Stimulated activated CD4-positive, alpha-beta T cell treated with anti-CD3 and anti-CD28 coated beads, Interleukin-15, amount 100 ng/mL, for 1 hour (primary cell): Measurements from ENCODE around the gene KIRREL1.

Source experiments
- DNase-seq, 2 donors: peaks; one replicate each; pipeline ENCODE4 v3.0.0-alpha.2; 2020; ENCODE audit warnings: low read depth in 1 of 2, low spot score in 1 of 2

Gene KIRREL1

GRCh38 chr1:157993147-157993917 is at the start of gene KIRREL1:
KIRREL1 (plus strand) TSS chr1:157993645; CDS start chr1:157993677, 32 bp downstream.
- DNase-seq, result no peak

DNA sequence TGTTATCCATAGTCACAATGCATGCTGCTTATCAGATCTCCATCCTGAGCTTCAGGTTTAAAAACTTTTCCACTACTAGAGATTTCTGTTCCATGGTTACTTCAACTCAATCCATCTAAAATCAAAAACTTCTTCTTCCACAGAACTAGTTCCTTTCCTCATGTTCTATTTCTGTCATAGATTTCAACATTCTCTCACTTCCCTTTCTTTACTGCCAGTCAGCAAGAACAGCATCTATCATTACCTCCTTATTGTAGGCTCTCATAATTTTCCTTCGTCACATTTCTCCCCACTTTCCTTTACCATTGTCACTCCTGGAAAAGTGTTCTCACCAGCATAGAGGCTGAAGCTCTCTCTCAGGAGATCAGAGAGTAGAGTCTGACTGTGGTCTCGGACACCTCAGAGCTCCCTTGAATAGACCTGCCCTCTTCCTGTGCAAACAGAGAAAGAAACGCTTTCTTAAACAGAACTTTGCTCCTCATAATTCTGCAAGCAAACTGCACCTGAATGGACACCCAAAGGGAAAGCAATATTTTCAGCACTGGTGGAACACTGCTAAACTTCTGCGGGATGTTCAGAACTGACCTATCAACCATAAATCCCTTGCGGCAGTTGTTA is 48.7 kb upstream of the KIRREL1 start:
- no peak for DNase-seq

GRCh38 chr1:157948312-157949073 is 45.0 kb upstream of the KIRREL1 start:
- no peak for DNase-seq

DNA sequence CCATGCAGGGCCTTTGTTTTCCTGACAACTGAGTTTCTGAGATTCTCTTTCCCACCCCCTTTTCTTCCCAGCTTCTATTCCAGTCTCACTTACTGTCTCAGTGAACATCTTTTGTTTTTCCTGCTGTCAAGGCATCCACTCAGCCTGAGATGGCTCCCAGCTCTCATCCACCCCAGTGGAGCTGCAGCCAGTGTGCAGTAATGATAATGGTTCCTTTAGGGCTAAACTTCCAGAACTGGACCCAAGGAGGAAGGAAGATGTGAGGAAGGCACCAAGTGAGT is 44.4 kb upstream of the KIRREL1 start:
- no peak for DNase-seq

DNA sequence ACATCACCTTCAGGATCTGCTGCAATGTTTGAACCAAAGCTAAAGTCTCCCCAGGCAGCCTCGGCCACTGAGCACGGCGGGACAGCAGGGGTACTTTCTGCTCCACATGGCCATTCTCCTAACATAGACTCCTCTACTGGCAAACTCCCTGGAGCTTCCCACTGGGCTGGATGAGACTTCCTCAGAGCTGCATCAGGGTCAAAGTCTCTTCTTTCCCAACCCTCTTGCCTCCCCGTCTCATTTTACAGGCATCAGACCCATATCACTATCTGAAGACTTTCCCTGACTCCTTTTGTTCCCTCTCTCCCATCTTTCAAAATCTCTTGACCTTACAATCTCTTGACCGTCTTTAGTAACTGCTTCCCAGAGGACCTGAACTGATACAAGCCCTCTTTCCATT is 42.2 kb upstream of the KIRREL1 start:
- no peak for DNase-seq

DNA sequence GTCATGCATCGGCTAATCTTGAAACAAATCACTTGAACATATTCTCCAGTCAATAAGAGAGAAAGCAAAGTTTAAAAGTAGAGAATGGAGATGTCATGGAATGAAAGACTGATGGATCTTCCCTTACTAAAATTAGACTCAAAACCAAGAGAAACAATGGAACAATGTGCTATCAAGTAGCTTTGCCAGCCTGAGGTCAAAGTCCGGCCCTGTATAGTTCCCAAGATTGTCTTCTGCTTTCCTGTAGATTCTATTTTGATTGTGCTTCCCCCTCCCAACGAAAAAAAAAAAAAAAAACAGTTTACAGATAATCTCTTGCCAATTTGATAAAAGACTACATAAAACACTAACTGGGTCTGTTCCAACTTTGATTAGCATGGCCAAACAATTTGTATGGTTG is 40.8 kb upstream of the KIRREL1 start:
- no peak for DNase-seq

DNA sequence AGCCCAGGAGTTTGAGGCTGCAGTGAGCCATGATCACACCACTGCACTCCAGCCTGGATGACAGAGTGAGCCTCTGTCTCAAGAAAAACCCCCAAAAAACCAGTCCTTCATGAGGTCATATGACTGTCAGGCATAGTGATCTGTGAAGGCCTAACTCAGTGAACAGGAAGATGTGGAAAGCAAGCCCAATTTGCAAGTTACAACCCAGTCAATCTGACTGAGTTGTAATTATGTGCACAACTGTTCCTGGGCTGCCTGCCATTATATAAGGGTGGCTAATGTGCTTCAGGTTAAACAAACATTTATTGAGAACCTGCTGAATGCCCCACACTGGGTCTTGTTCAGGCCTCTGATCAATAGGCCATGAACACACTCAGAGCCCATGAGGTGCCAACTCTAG is 38.2 kb upstream of the KIRREL1 start:
- no peak for DNase-seq

- DNase-seq, result no peak
Observed at GRCh38 chr1:157955857-157956256, 37.6 kb upstream of the KIRREL1 start.

DNA sequence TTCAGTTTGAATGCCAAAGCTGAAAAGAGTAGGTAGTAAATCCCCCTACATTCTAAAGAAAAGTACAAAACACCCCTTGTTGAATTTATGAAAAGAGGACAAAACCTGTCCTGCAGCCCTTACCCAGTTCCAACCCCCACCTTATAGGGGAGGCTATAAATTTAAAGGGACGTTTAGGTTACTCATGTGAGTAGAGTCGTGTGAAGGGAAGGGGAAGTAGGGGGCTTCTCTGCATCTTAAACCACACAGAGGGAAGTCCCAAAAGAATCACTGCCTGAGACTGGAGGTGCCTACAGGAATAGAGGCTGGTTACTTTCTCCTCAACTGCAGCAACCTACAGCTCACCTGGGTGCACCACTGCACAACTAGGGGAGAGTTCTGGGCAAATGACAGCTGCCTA is 36.7 kb upstream of the KIRREL1 start:
- DNase-seq, result no peak

DNA sequence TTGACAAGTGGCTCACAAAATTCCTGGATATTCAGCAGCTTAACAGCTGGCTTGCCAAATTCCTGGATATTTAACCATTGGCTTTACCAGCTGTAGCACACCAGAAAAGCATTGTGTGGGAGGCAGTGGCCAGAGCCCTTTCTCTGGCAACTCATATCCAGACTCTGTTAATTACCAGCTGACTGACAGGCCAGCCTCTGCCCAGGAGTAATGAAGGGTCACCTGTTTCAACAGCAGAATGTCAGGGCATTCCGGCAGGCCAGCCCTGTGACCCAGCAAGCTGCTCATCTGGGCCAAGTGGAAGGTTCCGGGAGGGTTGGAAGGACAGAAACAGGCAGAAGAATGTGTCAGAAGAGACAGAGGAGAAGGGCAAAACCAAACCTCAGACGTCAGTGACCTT is 35.2 kb upstream of the KIRREL1 start:
- DNase-seq, result no peak

GRCh38 chr1:157959750-157960149 is 33.7 kb upstream of the KIRREL1 start:
- DNase-seq, result no peak

DNA sequence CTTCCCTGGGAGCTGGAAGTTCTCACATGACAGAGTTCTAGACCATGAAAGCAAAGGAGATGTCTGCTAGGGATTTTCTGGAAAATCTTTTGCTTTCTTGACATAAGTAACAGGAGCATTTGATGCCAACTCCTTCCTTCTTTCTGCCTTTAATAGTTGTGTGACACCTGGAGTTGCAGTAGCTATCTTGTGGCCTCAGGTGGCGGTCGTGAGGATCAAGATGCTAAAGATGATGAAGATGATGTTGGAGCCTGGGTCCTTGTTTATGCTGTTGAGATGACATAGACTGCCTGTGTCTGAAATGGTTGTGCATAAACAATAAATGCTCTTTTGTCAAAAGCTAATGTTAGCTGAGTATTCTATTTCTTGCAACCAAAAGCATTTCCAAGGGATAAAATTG is 32.7 kb upstream of the KIRREL1 start:
- no peak for DNase-seq

DNA sequence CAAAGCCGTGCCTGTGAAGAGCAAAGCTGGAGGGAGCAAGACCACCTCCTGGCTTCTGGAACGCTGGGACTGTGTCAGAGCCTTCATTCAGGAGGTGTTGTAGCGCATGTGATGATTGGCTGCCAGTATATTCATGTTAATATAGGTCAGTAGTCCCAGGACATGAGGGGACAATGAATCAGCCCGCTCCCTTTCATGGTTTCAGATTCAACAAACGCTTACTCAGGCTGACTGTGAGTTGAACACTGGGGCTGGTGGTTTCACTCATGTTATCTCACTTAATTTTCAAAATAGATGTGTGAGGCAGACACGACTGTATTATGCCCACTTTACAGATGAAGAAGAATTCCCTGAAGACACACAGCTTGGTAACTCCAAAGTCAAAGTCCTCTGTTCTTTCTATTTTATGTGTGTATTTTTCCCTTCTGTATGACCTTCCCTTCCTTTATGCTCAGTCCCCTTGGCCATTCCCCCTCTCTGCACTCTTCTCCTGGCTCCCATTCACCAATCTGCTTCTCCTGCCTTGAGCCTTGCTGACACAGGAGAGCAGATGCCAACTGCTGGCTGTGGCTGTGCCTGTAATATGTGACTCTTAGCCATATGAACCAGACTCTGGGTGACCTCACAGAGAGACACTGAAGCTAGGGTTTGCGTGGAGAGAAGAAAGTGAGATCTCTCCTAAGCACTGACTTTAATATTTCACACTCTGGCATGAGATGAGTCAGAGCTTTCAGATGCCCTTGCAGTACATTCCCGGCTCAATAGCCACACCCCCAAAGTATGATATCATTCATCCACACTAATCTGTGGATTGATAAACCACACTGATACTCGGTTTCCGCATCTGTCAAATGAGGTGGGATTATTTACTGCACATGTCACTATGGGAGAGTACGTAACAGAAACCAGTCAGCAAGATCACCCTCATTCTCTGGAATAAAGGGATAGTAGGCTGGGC is 31.4 kb upstream of the KIRREL1 start:
- no peak for DNase-seq

DNA sequence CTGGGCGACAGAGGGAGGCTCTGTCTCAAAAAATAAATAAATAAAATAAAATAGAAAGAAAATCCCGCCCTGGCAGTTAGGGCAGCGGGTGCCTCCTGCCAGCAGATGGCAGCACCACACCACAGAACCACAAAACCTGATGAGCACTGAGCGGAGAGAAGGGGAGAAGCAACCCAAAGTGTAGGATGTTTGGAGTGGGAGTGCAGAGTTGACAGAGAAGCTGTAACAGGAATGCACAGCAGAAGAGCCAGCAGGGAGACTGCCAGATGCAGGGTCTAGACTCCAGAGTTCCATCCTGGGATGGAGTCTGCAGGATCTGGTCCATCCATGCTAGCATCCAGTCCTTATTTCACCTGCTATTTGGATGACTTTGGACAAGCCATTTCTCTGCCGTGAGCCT is 29.7 kb upstream of the KIRREL1 start:
- peak in 1 of 2 donors; percentile 45 for DNase-seq

DNA sequence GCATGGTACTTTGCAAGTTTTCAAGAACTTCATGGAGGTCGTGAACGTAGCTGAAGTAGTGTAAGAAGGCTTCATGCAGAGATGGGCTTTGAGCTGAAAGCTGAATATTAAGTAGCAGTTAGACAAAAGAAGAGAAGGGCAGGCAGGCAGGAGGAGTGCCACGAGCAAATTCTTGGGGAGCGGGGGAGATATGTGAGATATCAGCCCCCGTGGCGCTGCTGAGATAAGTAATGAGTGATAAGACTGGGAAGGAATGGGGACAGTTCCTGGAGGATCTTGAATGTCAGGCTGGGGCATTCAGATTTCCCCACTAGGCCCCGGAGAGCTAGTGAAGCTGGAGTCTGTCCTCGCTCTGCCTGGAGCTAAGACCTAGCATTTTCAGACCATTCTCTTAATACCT is 27.9 kb upstream of the KIRREL1 start:
- no peak for DNase-seq

DNA sequence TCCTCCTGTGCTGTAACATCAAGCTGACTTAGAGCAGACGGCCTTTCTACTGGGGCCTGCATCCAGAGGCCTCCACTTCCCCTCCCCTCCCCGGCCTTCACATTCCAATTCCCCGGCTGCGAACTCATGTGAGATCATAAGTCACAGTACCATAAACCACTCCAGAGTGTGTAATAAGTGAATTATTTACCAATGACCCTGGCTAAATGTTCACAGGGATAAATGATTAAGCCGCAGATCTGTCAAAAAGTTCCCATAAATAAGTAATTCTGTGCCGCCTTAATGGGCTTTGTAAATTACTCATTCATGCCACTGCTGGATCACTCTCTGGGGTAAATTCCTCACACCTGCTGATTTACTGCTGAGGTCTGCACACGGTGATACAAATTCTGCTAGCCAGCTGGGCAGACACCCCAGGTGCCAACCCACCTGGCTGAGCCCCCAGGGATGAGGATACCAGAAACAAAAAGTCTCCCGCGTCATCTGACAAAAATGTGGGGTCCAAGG is 27.4 kb upstream of the KIRREL1 start:
- DNase-seq, result no peak

- DNase-seq, result no peak
Observed at GRCh38 chr1:157967205-157967604, 26.2 kb upstream of the KIRREL1 start.

DNA sequence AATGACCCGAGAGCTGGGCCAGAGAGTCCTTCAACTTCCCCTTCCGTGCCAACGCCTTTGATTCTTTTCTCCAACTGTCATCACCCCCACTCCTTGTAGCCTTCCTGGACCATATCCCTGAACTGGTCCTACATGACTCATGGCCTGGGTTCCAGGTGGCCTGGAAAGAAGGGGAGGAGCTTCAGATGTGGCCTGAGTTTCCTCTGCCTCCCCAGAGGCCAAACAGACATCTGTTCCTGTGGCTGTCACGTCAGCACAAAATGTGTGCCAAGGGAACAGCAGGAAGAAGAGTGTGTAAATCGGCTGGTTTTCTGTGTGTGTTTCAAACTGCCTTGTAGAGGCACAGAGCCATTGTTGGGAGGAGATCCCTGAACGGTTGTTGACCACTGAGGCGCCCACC is 24.9 kb upstream of the KIRREL1 start:
- no peak for DNase-seq

- no peak for DNase-seq
Observed at GRCh38 chr1:157968946-157969345, 24.5 kb upstream of the KIRREL1 start.

DNA sequence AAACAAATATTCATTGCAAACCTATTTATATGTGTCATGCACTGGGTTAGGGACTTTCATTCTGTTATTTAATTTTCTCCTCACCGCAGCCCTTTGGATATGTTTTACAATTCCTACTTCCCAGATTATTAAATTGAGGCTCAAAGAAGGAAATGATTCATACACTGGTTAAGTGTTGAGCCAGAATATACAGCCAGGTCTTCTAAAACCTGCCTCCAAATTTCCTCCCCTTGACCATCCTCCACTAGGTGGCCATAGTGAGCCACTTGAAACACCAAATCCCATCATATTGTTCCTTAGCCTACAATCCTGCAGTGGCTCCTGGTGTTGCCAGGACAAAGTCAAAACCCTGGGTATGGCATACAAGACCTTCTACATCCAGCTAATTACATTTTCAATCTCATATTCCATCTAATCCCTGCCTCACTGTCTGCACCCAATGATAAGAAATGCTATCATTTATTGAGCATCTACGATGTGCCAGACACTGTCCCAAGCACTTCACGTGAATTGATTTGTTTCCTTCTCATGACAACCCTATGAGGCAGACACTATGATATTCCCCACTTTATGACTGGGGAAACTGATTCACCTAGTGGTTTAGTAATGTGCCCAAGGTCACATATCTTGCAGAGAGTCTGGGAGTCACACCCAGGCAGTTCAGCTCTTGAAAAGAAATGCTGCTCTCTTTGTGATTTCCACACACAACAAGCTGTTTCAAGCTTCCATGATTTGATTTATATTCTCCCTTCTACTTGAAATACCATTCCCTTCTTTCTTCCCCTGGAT is 23.6 kb upstream of the KIRREL1 start:
- DNase-seq, result no peak
